ENCODE data around the gene ACSM2B. TPM values are rescaled to one million over a fixed set of nuclear protein-coding genes. Genes with fewer than 3 reads are reported as not detected.
"Not testable (repeated sequence)": the region's sequence is repeated elsewhere in the genome, so short reads cannot be mapped to it uniquely, and the experiment has no call there.

ACSM2B gene
- total RNA-seq, 1 donor from 2014 or later, result not detected

DNA sequence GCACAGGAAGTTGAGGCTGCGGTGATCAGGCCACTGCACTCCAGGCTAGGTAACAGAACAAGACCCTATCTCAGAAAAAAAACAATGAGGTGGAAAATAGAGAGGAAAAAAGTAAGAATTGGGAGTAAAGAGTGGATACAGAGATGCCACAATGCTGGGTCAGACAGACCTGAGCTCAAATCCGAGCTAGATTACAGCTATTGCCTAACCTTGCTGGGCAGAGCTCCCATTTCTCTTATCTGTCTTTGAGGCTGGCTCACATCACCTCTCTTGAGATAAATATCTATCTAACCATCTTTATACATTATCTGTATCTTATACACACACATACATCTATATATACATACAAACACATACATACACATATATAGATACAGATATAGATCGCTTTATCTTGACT, 59.0 kb downstream of the ACSM2B start:
- Histone ChIP-seq H3K4me3 (no peak overlapping the region), H3K36me3 (no peaks in the 10 kb centered on the region), H3K9me3 (no peaks in the 10 kb centered on the region), H3K27me3 (ENCODE audit: low read depth) (no peaks in the 10 kb centered on the region), H3K27ac (no peak overlapping the region), H3K4me1 (no peaks in the 10 kb centered on the region)
- DNase-seq, result no peak
- ATAC-seq, result no peak
- TF ChIP-seq, protein P1, sequence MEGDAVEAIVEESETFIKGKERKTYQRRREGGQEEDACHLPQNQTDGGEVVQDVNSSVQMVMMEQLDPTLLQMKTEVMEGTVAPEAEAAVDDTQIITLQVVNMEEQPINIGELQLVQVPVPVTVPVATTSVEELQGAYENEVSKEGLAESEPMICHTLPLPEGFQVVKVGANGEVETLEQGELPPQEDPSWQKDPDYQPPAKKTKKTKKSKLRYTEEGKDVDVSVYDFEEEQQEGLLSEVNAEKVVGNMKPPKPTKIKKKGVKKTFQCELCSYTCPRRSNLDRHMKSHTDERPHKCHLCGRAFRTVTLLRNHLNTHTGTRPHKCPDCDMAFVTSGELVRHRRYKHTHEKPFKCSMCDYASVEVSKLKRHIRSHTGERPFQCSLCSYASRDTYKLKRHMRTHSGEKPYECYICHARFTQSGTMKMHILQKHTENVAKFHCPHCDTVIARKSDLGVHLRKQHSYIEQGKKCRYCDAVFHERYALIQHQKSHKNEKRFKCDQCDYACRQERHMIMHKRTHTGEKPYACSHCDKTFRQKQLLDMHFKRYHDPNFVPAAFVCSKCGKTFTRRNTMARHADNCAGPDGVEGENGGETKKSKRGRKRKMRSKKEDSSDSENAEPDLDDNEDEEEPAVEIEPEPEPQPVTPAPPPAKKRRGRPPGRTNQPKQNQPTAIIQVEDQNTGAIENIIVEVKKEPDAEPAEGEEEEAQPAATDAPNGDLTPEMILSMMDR (IDR thresholded peaks at IDR 0.05), result no peak
- intact Hi-C loops (cut with DNase I), result no loop called here

DNA sequence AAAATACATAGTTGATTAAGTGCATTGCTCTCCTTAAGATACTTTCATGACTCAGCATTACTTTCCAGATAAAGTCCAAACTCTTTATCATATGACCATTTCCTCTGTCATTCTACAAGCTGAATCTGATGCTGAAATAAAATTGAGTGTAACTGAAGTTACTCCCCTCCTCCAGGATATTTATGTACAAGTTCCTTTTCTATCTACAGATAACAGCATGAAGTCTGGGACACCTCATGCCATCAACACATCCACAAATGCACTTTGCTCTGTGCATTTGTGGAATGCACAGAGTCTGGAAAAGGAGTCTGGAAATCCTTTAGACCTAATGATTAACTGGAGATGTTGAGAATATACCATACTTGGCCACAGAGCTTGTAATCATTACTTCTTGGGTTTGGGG, 60.5 kb downstream of the ACSM2B start:
- no peak for DNase-seq
- ATAC-seq, result no peak
- Histone ChIP-seq H3K27me3 (ENCODE audit: low read depth) (no peaks in the 10 kb centered on the region), H3K9me3 (no peaks in the 10 kb centered on the region), H3K4me3 (no peak overlapping the region), H3K27ac (no peak overlapping the region), H3K36me3 (no peaks in the 10 kb centered on the region), H3K4me1 (no peaks in the 10 kb centered on the region)
- TF ChIP-seq, protein P1 (IDR thresholded peaks at IDR 0.05), result no peak
- intact Hi-C loops (cut with DNase I), result no loop called here

DNA sequence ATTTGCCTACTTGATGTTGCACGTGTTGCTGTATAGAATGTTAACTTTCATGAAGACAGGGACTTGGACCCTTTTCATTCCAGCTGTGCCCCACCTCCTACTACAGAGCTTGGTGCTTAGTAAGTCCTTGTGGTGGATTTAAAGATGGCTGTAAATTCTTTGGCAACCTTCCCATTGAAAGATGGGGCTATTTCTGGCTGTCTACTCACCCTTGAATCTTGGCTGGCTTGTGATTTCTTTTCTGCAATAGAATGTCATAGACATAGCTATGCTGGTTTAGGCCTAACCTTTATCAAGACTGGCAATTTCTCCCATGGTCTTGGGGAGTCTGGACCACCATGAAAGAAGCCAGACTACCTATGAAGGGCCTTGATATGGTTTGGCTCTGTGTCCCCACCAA, 65.8 kb downstream of the ACSM2B start:
- Histone ChIP-seq H3K27ac (no peak overlapping the region), H3K9me3 (peaks cover 10% of the 10 kb centered on the region), H3K27me3 (ENCODE audit: low read depth) (no peaks in the 10 kb centered on the region), H3K4me1 (no peaks in the 10 kb centered on the region), H3K4me3 (no peak overlapping the region), H3K36me3 (no peaks in the 10 kb centered on the region)
- intact Hi-C loops (cut with DNase I), result no loop called here
- TF ChIP-seq, protein P1 (IDR thresholded peaks at IDR 0.05), result no peak
- ATAC-seq (no peak), DNase-seq (no peak)

DNA sequence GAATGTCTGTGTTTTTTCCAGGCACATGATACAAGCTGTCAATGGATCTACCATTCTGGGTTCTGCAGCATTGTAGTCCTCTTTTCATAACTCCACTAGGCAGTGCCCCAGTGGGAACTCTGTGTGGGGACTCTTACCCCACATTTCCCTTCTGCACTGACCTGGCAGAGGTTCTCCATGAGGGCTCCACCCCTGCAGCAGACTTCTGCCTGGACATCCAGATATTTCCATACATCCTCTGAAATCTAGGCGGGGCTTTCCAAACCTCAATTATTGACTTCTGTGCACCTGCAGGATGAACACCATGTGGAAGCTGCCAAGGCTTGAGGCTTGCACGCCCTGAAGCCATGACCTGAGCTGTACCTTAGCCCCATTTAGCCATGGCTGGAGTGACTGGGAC, 68.9 kb downstream of the ACSM2B start:
- intact Hi-C loops (cut with DNase I), result no loop called here
- H3K27ac ChIP-seq, result no peak overlapping the region
- no peaks in the 10 kb centered on the region for H3K36me3 ChIP-seq
- ATAC-seq, result no peak
- peaks cover 10% of the 10 kb centered on the region for H3K9me3 ChIP-seq
- H3K27me3 ChIP-seq (ENCODE audit: low read depth), result no peaks in the 10 kb centered on the region
- DNase-seq, result no peak
- TF ChIP-seq, protein P1 (IDR thresholded peaks at IDR 0.05), result no peak
- H3K4me1 ChIP-seq, result no peaks in the 10 kb centered on the region
- no peak overlapping the region for H3K4me3 ChIP-seq

DNA sequence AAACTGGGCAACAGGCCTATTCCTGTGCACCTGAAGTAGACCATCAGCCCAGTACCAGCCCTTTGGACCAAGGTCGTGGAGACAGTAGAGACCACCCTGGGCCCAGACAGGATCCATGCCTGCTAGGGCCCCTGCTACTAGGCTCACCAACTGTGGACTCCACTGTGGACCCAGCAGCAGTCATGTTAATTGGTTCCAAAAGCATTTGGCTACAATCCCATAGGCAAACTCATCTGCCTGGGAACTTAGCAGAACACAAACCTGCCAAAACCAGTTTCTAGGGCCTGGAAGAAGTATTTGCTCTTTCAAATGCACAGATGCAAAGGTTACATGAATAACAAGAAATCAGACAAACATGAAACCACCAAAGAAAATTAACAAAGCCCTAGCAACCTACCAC, 71.7 kb downstream of the ACSM2B start:
- ATAC-seq (no peak), DNase-seq (no peak)
- intact Hi-C loops (cut with DNase I), result no loop called here
- H3K36me3 ChIP-seq, result no peaks in the 10 kb centered on the region
- TF ChIP-seq, protein P1 (IDR thresholded peaks at IDR 0.05), result no peak
- H3K9me3 ChIP-seq, result peaks cover 10% of the 10 kb centered on the region
- H3K27ac ChIP-seq, result no peak overlapping the region
- H3K27me3 ChIP-seq (ENCODE audit: low read depth), result no peaks in the 10 kb centered on the region
- no peaks in the 10 kb centered on the region for H3K4me1 ChIP-seq
- H3K4me3 ChIP-seq, result no peak overlapping the region

DNA sequence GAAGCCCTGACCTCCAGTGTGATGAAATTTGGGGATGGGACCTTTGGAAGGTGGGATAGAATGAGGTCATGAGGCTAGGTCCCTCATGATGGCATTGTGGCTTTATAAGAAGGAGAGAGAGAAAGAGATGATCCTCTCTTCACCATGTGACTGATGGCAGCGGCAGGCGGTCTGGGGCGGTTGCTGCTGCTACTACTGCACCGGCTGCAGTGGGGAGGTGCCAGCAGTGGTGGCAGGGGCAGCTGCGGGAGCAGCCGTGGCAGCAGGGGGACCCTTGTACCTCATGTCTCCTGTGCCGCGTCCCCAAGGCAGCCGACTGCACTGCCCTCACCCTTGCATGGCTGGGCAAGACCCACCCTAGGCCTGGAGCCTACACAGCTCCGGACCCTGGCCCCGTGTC, 84.7 kb downstream of the ACSM2B start:
- H3K4me1 ChIP-seq; H3K27ac ChIP-seq; H3K9me3 ChIP-seq; intact Hi-C loops (cut with DNase I); DNase-seq; H3K27me3 ChIP-seq (ENCODE audit: low read depth); H3K36me3 ChIP-seq; H3K4me3 ChIP-seq: not testable (repeated sequence)
- ATAC-seq, result peak; percentile 35 to 52

DNA sequence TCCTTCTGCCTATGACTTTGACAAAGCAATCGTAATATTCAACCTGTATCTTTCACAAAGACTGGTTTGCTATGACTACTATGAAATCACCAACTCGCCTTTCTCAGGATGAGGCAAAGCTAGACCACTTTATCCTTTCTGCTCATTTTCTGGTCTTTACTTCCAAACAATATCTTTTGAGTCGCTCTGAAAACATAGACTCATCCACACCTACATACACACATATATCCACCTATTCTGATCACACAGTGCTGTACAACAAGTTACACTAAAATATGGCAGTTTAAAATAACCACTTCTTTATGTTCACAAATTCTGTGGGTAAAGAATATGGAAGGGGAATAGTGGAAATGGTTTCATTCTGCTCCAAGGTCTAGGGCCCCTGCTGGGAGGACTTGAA, 85.2 kb downstream of the ACSM2B start:
- not testable (repeated sequence) for H3K36me3 ChIP-seq, DNase-seq, ATAC-seq

More for the DNA sequence above, 85.2 kb downstream of the ACSM2B start:
- intact Hi-C loops (cut with DNase I); H3K9me3 ChIP-seq; H3K27me3 ChIP-seq (ENCODE audit: low read depth); H3K4me1 ChIP-seq; H3K27ac ChIP-seq; H3K4me3 ChIP-seq: not testable (repeated sequence)
